ENCODE data around the gene CADM1.

The CADM1 gene

GRCh38 chr11:115198321-115198741 lies 305.9 kb downstream of the CADM1 start:
- no peak for DNase-seq

DNA sequence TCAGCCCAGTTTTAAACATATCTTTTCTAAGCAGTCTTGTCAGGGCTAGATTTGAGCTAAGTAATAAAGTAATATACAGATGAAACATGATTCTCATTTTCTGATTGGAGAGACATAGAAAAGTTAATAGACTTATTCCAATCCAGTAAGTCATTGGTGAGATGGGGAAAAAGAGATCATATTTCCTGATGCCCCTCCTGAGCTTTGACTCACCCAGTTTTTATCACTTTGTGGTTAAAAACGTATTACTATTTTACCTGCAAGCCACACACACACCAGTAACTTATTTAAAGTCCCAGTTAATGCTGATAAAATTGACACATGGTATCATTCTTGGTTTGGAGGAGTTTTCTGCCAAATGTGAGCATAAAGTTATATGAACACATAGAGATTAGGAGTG lies 306.8 kb downstream of the CADM1 start:
- DNase-seq, result no peak

GRCh38 chr11:115197031-115197430 lies 307.2 kb downstream of the CADM1 start:
- DNase-seq, result no peak

DNA sequence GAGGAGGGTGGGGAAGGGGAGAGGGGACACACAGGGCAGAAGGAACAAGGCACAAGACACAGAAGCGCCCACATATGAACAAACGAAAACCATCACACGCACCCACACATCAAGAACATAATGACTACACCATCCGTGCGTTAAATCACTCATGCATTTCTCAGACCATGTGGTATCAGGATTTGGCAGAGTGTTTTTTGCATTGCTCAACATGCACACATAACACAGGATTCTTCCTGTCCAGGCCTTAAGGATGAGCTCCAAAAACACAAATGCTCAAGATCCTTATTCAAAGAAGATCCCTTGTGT lies 309.5 kb downstream of the CADM1 start:
- DNase-seq, result no peak

DNA sequence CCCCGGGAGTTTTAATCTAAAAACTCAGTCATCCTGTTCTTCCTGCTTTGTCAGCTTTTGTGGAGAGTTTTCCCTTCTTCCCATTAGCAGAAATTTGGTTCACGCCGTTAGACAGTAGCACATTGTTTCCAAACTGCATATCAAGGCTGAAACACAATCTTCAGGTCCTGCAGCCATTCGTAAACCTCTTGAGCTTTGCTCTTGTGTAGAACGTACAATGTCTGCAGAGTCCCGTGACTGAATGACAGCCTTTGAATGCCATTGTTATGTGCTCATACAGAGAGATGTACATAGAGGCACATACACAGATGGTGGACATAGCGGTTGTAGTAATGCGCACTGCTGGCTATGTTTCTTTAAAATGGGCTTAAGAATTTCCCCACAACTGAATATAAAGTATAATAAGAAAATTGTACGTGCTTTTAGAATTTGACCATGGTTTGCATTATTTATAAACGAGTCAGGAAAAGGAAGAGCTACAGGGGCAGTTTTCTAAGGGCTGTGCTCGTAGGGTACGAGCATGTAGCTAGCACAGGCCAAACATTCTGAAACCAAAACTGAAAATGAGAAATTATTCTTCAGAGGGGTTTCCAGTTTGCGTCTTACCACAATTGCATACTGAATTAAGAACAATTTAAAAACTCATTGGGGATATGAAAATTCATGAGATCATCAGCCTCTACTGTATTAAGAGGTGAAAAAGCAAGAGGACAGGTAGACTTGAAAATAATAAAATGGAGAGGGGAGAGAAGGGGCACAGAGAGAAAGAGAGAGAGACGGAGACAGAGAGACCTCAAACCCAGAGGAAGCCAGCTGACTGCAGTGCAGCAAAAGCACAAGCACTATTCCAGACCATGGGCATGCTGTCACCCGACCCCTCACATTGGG lies 310.1 kb downstream of the CADM1 start:
- DNase-seq, result no peak

DNA sequence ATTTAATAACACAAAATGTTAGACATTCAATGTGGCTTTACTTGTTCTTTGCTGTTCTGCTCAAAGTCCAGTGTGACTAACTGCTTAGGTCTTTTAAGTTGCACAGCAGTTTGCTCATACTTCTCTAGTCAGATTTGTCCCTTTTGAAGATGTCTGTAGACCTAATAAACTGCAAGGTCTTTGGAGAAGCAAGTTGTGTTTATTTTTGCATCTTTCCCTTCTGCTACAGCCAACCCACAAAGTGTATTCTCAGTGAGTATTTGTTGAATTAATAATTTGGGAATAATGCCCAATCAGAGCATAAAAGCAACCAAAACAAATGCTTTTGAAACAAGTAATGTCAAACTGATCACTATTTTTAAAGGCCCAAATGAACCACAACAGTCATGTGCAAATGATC lies 312.5 kb downstream of the CADM1 start:
- DNase-seq, result no peak

GRCh38 chr11:115190196-115190595 lies 314.0 kb downstream of the CADM1 start:
- no peak for DNase-seq

DNA sequence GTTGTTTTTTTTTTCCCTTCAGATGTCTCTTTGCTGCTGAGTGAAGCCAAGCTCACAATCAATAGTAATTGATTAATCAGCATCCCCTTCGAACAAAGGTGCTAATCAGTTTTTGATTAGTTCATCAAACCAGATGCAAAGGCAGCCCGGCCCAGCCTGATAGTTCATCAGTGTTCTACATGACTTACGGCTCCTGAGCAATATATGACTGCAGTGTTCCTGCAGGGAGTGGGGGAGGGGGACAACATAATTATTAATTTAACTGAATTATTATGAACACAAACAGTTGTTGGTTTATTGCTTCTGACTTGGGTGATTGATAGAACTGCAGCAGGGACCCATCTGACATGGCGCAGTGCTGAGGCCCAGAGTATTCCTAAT lies 315.3 kb downstream of the CADM1 start:
- no peak for DNase-seq

GRCh38 chr11:115188188-115188897 lies 315.9 kb downstream of the CADM1 start:
- DNase-seq, result no peak

- DNase-seq, result no peak
These were observed 318.3 kb downstream of the CADM1 start for GRCh38 chr11:115185931-115186330.

- no peak for DNase-seq
These were observed 318.7 kb downstream of the CADM1 start for GRCh38 chr11:115185507-115185906.

DNA sequence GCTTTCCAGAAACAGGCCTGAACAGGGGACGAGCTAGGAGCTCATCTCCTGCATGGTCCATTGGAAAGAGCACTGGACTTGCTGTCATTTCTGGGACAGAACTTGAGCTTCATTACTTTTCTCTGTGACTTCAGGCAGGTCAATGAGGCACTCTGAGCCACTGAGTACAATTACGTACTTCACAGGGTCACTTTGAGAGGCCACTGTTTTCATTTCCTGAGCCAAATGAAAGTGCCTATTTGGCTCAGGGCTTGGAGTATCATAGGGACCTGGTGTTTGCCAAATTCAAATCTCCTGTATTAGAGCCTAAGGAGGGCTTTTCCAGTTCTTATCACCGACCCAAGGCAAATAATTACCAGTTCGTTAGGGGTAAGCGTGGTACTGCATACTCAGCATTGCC lies 319.3 kb downstream of the CADM1 start:
- no peak for DNase-seq

DNA sequence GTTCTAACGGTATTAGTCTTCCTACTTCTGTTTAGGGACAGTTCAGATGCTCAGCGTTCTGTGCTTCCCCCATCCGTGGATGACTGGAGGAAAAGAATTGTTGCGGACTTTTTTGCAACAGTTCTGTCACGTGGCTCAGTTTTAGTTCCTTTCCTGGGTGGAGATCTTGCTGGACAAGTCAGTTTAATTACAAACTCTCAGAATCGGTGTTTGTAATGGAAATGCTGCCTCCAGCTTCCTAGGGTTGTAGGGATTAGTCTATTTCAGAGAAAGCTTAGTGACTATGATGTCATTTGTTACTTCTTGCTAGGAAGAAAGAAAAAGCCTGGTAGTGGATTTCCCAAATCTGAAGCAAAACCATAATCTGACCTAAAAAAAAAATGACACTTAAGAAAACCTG lies 320.4 kb downstream of the CADM1 start:
- no peak for DNase-seq

GRCh38 chr11:115183136-115183535 lies 321.1 kb downstream of the CADM1 start:
- DNase-seq, result no peak

GRCh38 chr11:115182282-115182955 lies 321.8 kb downstream of the CADM1 start:
- DNase-seq, result no peak

DNA sequence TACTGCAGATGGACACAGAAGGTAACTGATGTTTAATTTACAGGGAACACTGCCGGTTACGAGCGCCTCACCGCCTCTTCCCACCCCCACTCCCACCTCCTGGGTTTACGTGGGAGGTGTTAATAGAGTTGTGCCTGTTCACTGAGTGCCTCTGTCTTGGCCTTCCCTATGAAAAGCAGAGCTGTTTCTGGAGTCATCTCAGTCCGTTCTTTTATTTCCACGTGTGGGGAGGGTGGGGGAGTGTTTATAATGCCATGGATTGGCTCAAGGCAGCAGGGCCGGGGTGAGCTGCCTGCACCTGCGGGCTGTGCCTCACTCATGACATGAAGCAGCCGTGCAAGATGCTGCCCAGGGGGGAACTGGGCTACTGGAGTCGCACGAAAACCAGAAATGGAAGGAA lies 322.7 kb downstream of the CADM1 start:
- no peak for DNase-seq

DNA sequence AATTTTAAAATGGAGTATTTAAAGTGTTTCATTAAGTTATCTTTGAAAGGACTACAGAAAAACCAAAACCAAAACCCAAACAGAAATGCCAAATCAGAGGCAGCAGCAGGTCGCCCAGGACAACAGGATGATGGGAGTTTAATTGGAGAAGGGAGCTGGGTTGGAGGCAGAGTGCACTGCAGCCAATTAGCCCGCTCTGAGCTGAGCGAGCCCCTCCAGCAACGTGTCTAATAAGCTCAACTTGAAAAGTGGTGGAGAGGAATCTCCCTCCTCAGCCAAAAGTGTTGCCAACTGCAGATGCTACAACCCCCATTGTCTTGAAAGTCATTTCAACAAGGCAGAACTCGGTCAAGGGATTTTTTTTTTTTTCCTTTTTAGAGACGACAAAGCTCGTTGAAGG lies 323.9 kb downstream of the CADM1 start:
- DNase-seq, result no peak

DNA sequence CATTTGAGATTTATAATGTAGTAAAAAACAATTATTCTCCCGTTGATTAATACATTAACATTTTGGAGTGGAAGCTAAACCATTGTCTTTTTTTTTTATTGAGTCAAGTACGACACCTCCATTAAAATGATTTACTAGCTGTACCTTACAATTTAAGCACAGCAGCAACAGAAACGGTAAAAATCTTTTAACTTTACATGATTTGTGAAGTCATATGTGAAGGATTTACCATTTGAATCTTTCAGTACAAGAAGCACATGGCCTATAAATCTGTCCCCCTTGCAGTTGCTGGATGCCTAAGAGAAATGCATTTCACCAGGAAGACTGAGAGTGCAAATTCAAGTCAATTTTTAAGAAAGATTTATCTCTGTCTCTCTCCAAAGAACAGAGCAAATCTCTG lies 324.6 kb downstream of the CADM1 start:
- no peak for DNase-seq

DNA sequence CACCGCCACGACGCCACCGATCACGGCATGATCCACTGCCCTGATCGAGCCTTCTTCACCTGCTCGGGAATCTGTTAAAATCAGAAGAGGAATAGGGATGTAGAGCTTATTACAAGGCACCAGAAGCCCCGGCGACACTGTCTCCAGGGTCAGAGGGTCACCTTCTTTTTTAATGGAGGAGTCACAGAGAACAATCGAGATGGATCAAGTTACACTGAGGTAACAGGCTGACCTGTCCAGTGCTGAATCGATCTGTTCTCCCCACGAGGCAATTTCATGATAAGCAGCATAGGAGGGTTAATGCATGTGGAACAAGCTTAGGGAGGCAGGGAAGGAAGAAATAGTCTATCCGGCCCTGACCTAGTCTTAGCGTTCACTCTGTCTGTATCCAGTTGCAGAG lies 325.5 kb downstream of the CADM1 start:
- DNase-seq, result no peak

GRCh38 chr11:115173136-115173535 lies 331.1 kb downstream of the CADM1 start:
- no peak for DNase-seq

DNA sequence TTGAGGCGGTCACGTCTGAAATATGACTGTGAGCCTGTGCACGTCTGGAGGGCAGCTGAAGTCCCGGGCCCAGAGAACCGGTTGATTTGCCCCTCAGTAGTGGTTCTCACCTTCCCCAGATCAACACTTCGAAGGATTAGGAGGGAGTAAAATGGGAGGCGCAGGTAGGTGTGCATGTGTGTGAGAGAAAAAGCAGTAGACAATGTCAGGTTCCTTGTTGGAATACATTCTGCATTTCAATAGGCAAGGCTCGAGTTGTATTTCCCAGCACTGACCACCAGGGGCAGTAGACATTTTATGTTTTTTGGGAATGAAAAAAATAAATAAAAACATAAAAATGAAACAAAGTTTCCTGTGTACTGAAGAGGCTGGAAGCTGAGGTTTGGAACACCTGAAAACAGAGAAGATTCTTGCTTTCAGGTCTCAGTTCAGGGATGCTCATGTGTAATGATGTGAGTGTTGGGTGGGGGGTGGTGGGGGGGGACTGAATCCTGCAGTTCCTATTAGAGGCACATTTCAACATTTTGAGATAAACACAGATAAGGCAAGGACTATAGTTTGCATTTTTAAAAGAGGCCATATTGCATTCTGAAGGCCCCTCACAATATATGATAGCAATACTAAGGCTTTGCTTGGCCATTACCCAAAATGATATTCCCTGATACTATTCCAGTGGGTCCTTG lies 333.9 kb downstream of the CADM1 start:
- peak; percentile 71 for DNase-seq

DNA sequence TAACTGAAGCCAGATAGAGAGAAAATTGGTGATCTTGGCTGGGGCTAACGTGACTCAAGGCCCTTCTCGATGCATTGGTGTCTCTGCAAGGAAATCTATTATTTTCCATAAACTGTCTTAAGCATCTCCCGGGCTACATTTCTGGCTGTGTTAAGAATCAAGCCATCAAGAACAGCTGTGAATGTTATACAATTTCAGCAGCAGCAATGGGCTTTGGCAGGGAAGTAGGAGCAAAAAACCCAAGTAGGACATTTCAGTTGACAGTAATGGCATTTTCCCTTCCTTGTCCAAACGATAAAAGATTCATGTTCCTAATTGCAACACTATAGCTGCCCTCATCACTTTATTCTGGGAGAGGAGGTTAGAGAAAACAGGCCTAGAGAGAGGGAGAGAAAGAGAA lies 335.0 kb downstream of the CADM1 start:
- DNase-seq, result no peak

GRCh38 chr11:115168686-115169085 lies 335.5 kb downstream of the CADM1 start:
- DNase-seq, result no peak
